Stimulated activated CD8-positive, alpha-beta memory T cell treated with anti-CD3 and anti-CD28 coated beads, Interleukin-15, amount 100 ng/mL, for 24 hours (primary cell): ENCODE results near the gene GSAP.

Experiments
- DNase-seq: peaks from one replicate; pipeline ENCODE4 v3.0.0-alpha.2; 2020; ENCODE audit warnings: low read depth

The GSAP gene

GRCh38 chr7:77406421-77406820 lies 9.7 kb downstream of the GSAP start:
- DNase-seq, result no peak

GRCh38 chr7:77404641-77405040 lies 11.5 kb downstream of the GSAP start:
- no peak for DNase-seq

GRCh38 chr7:77403957-77404356 lies 12.2 kb downstream of the GSAP start:
- no peak for DNase-seq

GRCh38 chr7:77402818-77403217 lies 13.3 kb downstream of the GSAP start:
- no peak for DNase-seq

- no peak for DNase-seq
These were observed 15.1 kb downstream of the GSAP start for GRCh38 chr7:77401002-77401401.

- no peak for DNase-seq
These were observed 16.3 kb downstream of the GSAP start for GRCh38 chr7:77399816-77400215.

GRCh38 chr7:77396894-77397547 lies 19.1 kb downstream of the GSAP start:
- no peak for DNase-seq

GRCh38 chr7:77395626-77396025 lies 20.5 kb downstream of the GSAP start:
- DNase-seq, result no peak

GRCh38 chr7:77393954-77394353 lies 22.2 kb downstream of the GSAP start:
- DNase-seq, result no peak

GRCh38 chr7:77393261-77393660 lies 22.9 kb downstream of the GSAP start:
- DNase-seq, result no peak

GRCh38 chr7:77391230-77391629 lies 24.9 kb downstream of the GSAP start:
- DNase-seq, result no peak

- no peak for DNase-seq
These were observed 28.0 kb downstream of the GSAP start for GRCh38 chr7:77388055-77388641.

- DNase-seq, result no peak
These were observed 29.9 kb downstream of the GSAP start for GRCh38 chr7:77386165-77386822.

GRCh38 chr7:77383333-77383740 lies 32.8 kb downstream of the GSAP start:
- no peak for DNase-seq

GRCh38 chr7:77382532-77382931 lies 33.6 kb downstream of the GSAP start:
- DNase-seq, result no peak

- no peak for DNase-seq
These were observed 37.6 kb downstream of the GSAP start for GRCh38 chr7:77378584-77378983.

GRCh38 chr7:77370606-77371005 lies 45.5 kb downstream of the GSAP start:
- no peak for DNase-seq

- DNase-seq, result no peak
These were observed 47.2 kb downstream of the GSAP start for GRCh38 chr7:77368974-77369373.

- DNase-seq, result no peak
These were observed 48.2 kb downstream of the GSAP start for GRCh38 chr7:77367976-77368375.

GRCh38 chr7:77362905-77363304 lies 53.2 kb downstream of the GSAP start:
- DNase-seq, result no peak

GRCh38 chr7:77360969-77361368 lies 55.2 kb downstream of the GSAP start:
- no peak for DNase-seq

GRCh38 chr7:77360104-77360503 lies 56.0 kb downstream of the GSAP start:
- no peak for DNase-seq

GRCh38 chr7:77359599-77359998 lies 56.5 kb downstream of the GSAP start:
- DNase-seq, result no peak

- DNase-seq, result no peak
These were observed 61.2 kb downstream of the GSAP start for GRCh38 chr7:77354914-77355313.
